PC-3 (cell line): Measurements from ENCODE around the gene ARHGAP31. TPM values are rescaled to one million over a fixed set of nuclear protein-coding genes. Genes with fewer than 3 reads are reported as not detected.

ENCODE experiments used
- ATAC-seq: fragments of 200-7000 bp; cut with Tn5 transposase; 2 replicates; pipeline ENCODE4 v1.9.1; 2020; ENCODE audit warnings: mild to moderate bottlenecking, moderate library complexity
- BruUV-seq: library from RNA; stranded (reverse); fragments of 400-500 nt; replicated peaks from 2 replicates; lab custom pipeline; 2021; lab: Mats Ljungman, UMichigan
- CTCF ChIA-PET: fragments of 300-600 bp; sonication (Branson Sonifier 250); formaldehyde crosslinking; loops from one replicate; lab custom pipeline; 2022; ENCODE audit warnings: antibody characterized with exemption; lab: Charles Lee
- POLR2A ChIA-PET: fragments of 300-600 bp; sonication (Branson Sonifier 250); formaldehyde crosslinking; loops from one replicate; lab custom pipeline; 2022; ENCODE audit warnings: antibody characterized with exemption; ENCODE audit not compliant: unreplicated experiment; lab: Charles Lee
- DNase-seq: peaks from one replicate; pipeline ENCODE4 v3.0.0-alpha.2; 2015
- H2AFZ ChIP-seq: fragments of 300-600 bp; sonication (generic); 2 replicates; pipeline ENCODE4 v1.6.0; 2016; ENCODE audit warnings: antibody characterized with exemption, low read length
- H3F3A ChIP-seq: fragments of 300-600 bp; sonication (generic); one replicate; pipeline ENCODE4 v1.6.0; 2017; ENCODE audit warnings: antibody characterized with exemption, low read length, control low read depth, mild to moderate bottlenecking; ENCODE audit not compliant: unreplicated experiment
- H3K27ac ChIP-seq: fragments of 300-600 bp; sonication (generic); 2 replicates; pipeline ENCODE4 v1.5.1; 2016; ENCODE audit warnings: mild to moderate bottlenecking, low read length
- H3K27me3 ChIP-seq: fragments of 300-600 bp; sonication (generic); 2 replicates; pipeline ENCODE4 v1.6.1; 2016; ENCODE audit warnings: low read length, mixed read lengths
- H3K36me3 ChIP-seq: fragments of 300-600 bp; sonication (generic); 2 replicates; pipeline ENCODE4 v1.6.1; 2016; ENCODE audit warnings: low read depth, mixed run types, low read length, mixed read lengths
- H3K4me1 ChIP-seq: fragments of 300-600 bp; sonication (generic); 2 replicates; pipeline ENCODE4 v1.5.1; 2016; ENCODE audit warnings: low read length; ENCODE audit not compliant: insufficient read depth
- H3K4me2 ChIP-seq: fragments of 300-600 bp; sonication (generic); 2 replicates; pipeline ENCODE4 v1.6.0; 2016; ENCODE audit warnings: low read length
- H3K4me3 ChIP-seq: fragments of 300-600 bp; sonication (generic); 2 replicates; pipeline ENCODE4 v1.5.1; 2016; ENCODE audit warnings: mild to moderate bottlenecking, low read length, mixed read lengths
- H3K79me2 ChIP-seq: fragments of 300-600 bp; sonication (generic); 2 replicates; pipeline ENCODE4 v1.6.1; 2017; ENCODE audit warnings: low read length, mixed read lengths
- H3K9ac ChIP-seq: fragments of 300-600 bp; sonication (generic); 2 replicates; pipeline ENCODE4 v1.6.0; 2016; ENCODE audit warnings: mild to moderate bottlenecking, low read length
- H3K9me2 ChIP-seq: fragments of 300-600 bp; sonication (generic); replicated peaks from 2 replicates; pipeline ENCODE4 v1.6.1; 2016; ENCODE audit warnings: mixed run types, low read length, mixed read lengths
- H3K9me3 ChIP-seq: fragments of 300-600 bp; sonication (generic); 2 replicates; pipeline ENCODE4 v1.6.1; 2016; ENCODE audit warnings: low read length, mixed read lengths
- H4K20me1 ChIP-seq: fragments of 300-600 bp; sonication (generic); 2 replicates; pipeline ENCODE4 v1.6.1; 2016; ENCODE audit warnings: low read length, mixed read lengths
- CTCF ChIP-seq: fragments of 300-600 bp; sonication (generic); conservative IDR thresholded peaks from 2 replicates; pipeline ENCODE4 v1.5.1; 2017; ENCODE audit warnings: antibody characterized with exemption, low read depth, mild to moderate bottlenecking, low read length
- EZH2 ChIP-seq: fragments of 300-600 bp; sonication (generic); IDR thresholded peaks from one replicate; pipeline ENCODE4 v1.6.1; 2017; ENCODE audit warnings: antibody characterized with exemption, mild to moderate bottlenecking, low read length; ENCODE audit not compliant: unreplicated experiment
- EZH2phosphoT487 ChIP-seq: fragments of 300-600 bp; sonication (generic); IDR thresholded peaks from 2 replicates; pipeline ENCODE4 v1.6.1; 2018; ENCODE audit warnings: mild to moderate bottlenecking, antibody characterized with exemption, low read length, borderline replicate concordance
- intact Hi-C: fragments of 100-400 bp; cut with micrococcal nuclease; formaldehyde crosslinking; loops from 2 replicates; pipeline ENCODE4 v1.9.0; 2023
- total RNA-seq: library from RNA; depleted of rRNA; stranded (reverse); fragments of >200 nt; gene quantifications from 2 replicates; pipeline ENCODE4 v1.2.3, GENCODE V29; 2014

Gene ARHGAP31
- total RNA-seq, 1 experiment from 2014 or later: 7.8 TPM

- Histone ChIP-seq H2AFZ (no peak overlapping the region), H3K4me1 (peaks cover 10% of the 10 kb centered on the region), H3K79me2 (no peaks in the 10 kb centered on the region), H3K9me3 (no peaks in the 10 kb centered on the region), H3F3A (no peaks in the 10 kb centered on the region), H3K9me2 (no peaks in the 10 kb centered on the region), H4K20me1 (no peaks in the 10 kb centered on the region), H3K9ac (no peak overlapping the region), H3K36me3 (no peaks in the 10 kb centered on the region), H3K27me3 (no peaks in the 10 kb centered on the region), H3K4me3 (no peak overlapping the region), H3K27ac (no peak overlapping the region), H3K4me2 (no peak overlapping the region)
- TF ChIP-seq EZH2phosphoT487: no peak
- TF ChIP-seq EZH2: no peak
- TF ChIP-seq CTCF: no peak
- no TSS peak for BruUV-seq
- POLR2A ChIA-PET: no interaction called here
- CTCF ChIA-PET: no interaction called here
- no peak for ATAC-seq
- intact Hi-C loops: no loop called here
- no peak for DNase-seq
Measured at GRCh38 chr3:119401503-119402440, 107.6 kb downstream of the ARHGAP31 start.

GRCh38 chr3:119402791-119403190 is 108.6 kb downstream of the ARHGAP31 start:
- H3K4me3 ChIP-seq: no peak overlapping the region
- H3K79me2 ChIP-seq: no peaks in the 10 kb centered on the region
- peak overlapping the region; percentile 0; the same call in 1 of the 2 replicates for H3K27ac ChIP-seq
- H3K9ac ChIP-seq: no peak overlapping the region
- BruUV-seq: no TSS peak
- H3K4me1 ChIP-seq: peaks cover 10% of the 10 kb centered on the region
- POLR2A ChIA-PET: no interaction called here
- no peak overlapping the region for H3K4me2 ChIP-seq
- no peaks in the 10 kb centered on the region for H3F3A ChIP-seq
- TF ChIP-seq CTCF: no peak
- no peak for TF ChIP-seq EZH2phosphoT487
- H2AFZ ChIP-seq: peak overlapping the region; percentile 23; the same call in 1 of the 2 replicates
- no peaks in the 10 kb centered on the region for H3K9me2 ChIP-seq
- no peaks in the 10 kb centered on the region for H4K20me1 ChIP-seq
- no peaks in the 10 kb centered on the region for H3K9me3 ChIP-seq
- no peaks in the 10 kb centered on the region for H3K27me3 ChIP-seq
- intact Hi-C loops: no loop called here
- CTCF ChIA-PET: interaction anchor here (1.0 kb wide), 1 partner anchor 50 kb away, joined by 4 read pairs; no protein-coding TSS in a partner anchor
- H3K36me3 ChIP-seq: no peaks in the 10 kb centered on the region
- ATAC-seq: peak; percentile 42
- no peak for DNase-seq

- CTCF ChIA-PET: interaction anchor here (1.0 kb wide), 1 partner anchor 50 kb away, joined by 4 read pairs; no protein-coding TSS in a partner anchor
- intact Hi-C loops: no loop called here
- Histone ChIP-seq H3K4me3 (no peak overlapping the region), H3K9me2 (no peaks in the 10 kb centered on the region), H4K20me1 (no peaks in the 10 kb centered on the region), H3K27ac (peak overlapping the region; percentile 0), H3K27me3 (no peaks in the 10 kb centered on the region), H3K79me2 (no peaks in the 10 kb centered on the region), H3F3A (no peaks in the 10 kb centered on the region), H3K36me3 (no peaks in the 10 kb centered on the region), H2AFZ (peak overlapping the region; percentile 23; the same call in 1 of the 2 replicates), H3K4me2 (no peak overlapping the region), H3K9ac (no peak overlapping the region), H3K4me1 (peaks cover 10% of the 10 kb centered on the region), H3K9me3 (no peaks in the 10 kb centered on the region)
- 0 out of 2 replicates have a peak, but pooled peaks have one; percentile 15 for TF ChIP-seq CTCF
- no peak for TF ChIP-seq EZH2
- POLR2A ChIA-PET: interaction anchor here (0.6 kb wide), 1 partner anchor 1120 kb away, joined by 5 read pairs; no protein-coding TSS in a partner anchor
- BruUV-seq: no TSS peak
- DNase-seq (peak; percentile 62), ATAC-seq (peak; percentile 90)
Measured at GRCh38 chr3:119403201-119403600, 109.0 kb downstream of the ARHGAP31 start.
